SK-N-MC (cell line): ENCODE results near the gene SEC63.
"Not testable (repeated sequence)": the region's sequence is repeated elsewhere in the genome, so short reads cannot be mapped to it uniquely, and the experiment has no call there.

Experiments
- DNase-seq: peaks from one replicate; pipeline ENCODE4 v3.0.0-alpha.2; 2011; ENCODE audit warnings: low read depth, low spot score
- H3K27ac ChIP-seq: fragments of 200-600 bp; sonication (generic); 2 replicates; pipeline ENCODE4 v1.5.1; 2016; ENCODE audit warnings: mixed run types
- H3K36me3 ChIP-seq: fragments of 200-600 bp; sonication (generic); 2 replicates; pipeline ENCODE4 v1.6.1; 2017; ENCODE audit warnings: antibody characterized with exemption, low read length, mixed read lengths; ENCODE audit not compliant: insufficient read depth
- H3K4me3 ChIP-seq: fragments of 200-600 bp; sonication (generic); 2 replicates; pipeline ENCODE4 v1.5.1; 2016
- H3K9ac ChIP-seq: fragments of 200-600 bp; sonication (generic); 2 replicates; pipeline ENCODE4 v1.8.0; 2017; ENCODE audit warnings: mixed run types, mixed read lengths; ENCODE audit not compliant: insufficient read length
- H3K9me3 ChIP-seq: fragments of 200-600 bp; sonication (generic); 2 replicates; pipeline ENCODE4 v1.6.1; 2017; ENCODE audit warnings: low read depth, mild to moderate bottlenecking, antibody characterized with exemption, low read length, moderate library complexity, mixed read lengths
- EZH2 ChIP-seq: fragments of 200-600 bp; sonication (generic); IDR thresholded peaks from one replicate; pipeline ENCODE4 v1.6.1; 2017; ENCODE audit warnings: antibody characterized with exemption
- FOXP2 ChIP-seq: optimal IDR thresholded peaks from 2 replicates; pipeline ENCODE3; 2011; ENCODE audit warnings: mild to moderate bottlenecking, moderate library complexity; ENCODE audit not compliant: insufficient read depth; ENCODE audit errors: extremely low read length, control extremely low read depth
- POLR2AphosphoS5 ChIP-seq: IDR thresholded peaks from 2 replicates; pipeline ENCODE4 v1.6.1; 2012; ENCODE audit warnings: mild to moderate bottlenecking, low read depth, low read length, borderline replicate concordance

Gene SEC63

GRCh38 chr6:107928984-107929383, 29.0 kb downstream of the SEC63 start:
- H3K9me3 ChIP-seq: peaks cover 13% of the 10 kb centered on the region; the same call in 1 of the 2 replicates
- H3K4me3 ChIP-seq: no peak overlapping the region
- H3K9ac ChIP-seq: no peak overlapping the region
- no peak overlapping the region for H3K27ac ChIP-seq
- H3K36me3 ChIP-seq: peaks cover 63% of the 10 kb centered on the region
- DNase-seq: no peak
- TF ChIP-seq POLR2AphosphoS5: no peak
- no peak for TF ChIP-seq EZH2
- no peak for TF ChIP-seq FOXP2

GRCh38 chr6:107926697-107927544, 31.1 kb downstream of the SEC63 start:
- H3K36me3 ChIP-seq: peaks cover 76% of the 10 kb centered on the region
- H3K9ac ChIP-seq, H3K27ac ChIP-seq, H3K4me3 ChIP-seq, H3K9me3 ChIP-seq, DNase-seq: not testable (repeated sequence)

GRCh38 chr6:107917451-107918375, 40.3 kb downstream of the SEC63 start:
- peaks cover 97% of the 10 kb centered on the region for H3K36me3 ChIP-seq
- peaks cover 29% of the 10 kb centered on the region for H3K9me3 ChIP-seq
- no peak overlapping the region for H3K4me3 ChIP-seq
- DNase-seq: no peak
- TF ChIP-seq POLR2AphosphoS5 (no peak), FOXP2 (no peak), EZH2 (no peak)
- no peak overlapping the region for H3K27ac ChIP-seq
- no peak overlapping the region for H3K9ac ChIP-seq

GRCh38 chr6:107916961-107917360, 41.0 kb downstream of the SEC63 start:
- H3K9ac ChIP-seq, H3K4me3 ChIP-seq, H3K27ac ChIP-seq, DNase-seq: not testable (repeated sequence)
- Histone ChIP-seq H3K36me3 (peaks cover 97% of the 10 kb centered on the region), H3K9me3 (peaks cover 29% of the 10 kb centered on the region)

- DNase-seq: no peak
- no peak overlapping the region for H3K27ac ChIP-seq
- H3K9ac ChIP-seq: no peak overlapping the region
- no peak overlapping the region for H3K4me3 ChIP-seq
- peaks cover 3% of the 10 kb centered on the region for H3K9me3 ChIP-seq
- H3K36me3 ChIP-seq: peaks cover 95% of the 10 kb centered on the region
- no peak for TF ChIP-seq EZH2
These were observed 46.3 kb downstream of the SEC63 start for GRCh38 chr6:107911692-107912091.

- H3K9me3 ChIP-seq: no peaks in the 10 kb centered on the region; the same call in none of the 2 replicates
- DNase-seq: no peak
- no peak overlapping the region for H3K4me3 ChIP-seq
- H3K9ac ChIP-seq: no peak overlapping the region
- H3K36me3 ChIP-seq: peaks cover 90% of the 10 kb centered on the region
- TF ChIP-seq POLR2AphosphoS5 (no peak), EZH2 (no peak), FOXP2 (no peak)
- no peak overlapping the region for H3K27ac ChIP-seq
These were observed 63.1 kb downstream of the SEC63 start for GRCh38 chr6:107894809-107895396.

- not testable (repeated sequence) for DNase-seq, H3K4me3 ChIP-seq, H3K27ac ChIP-seq, H3K9me3 ChIP-seq, H3K9ac ChIP-seq
- H3K36me3 ChIP-seq: peaks cover 54% of the 10 kb centered on the region
These were observed 67.6 kb downstream of the SEC63 start for GRCh38 chr6:107890431-107890830.

- H3K36me3 ChIP-seq: peaks cover 34% of the 10 kb centered on the region
- H3K9ac ChIP-seq, H3K4me3 ChIP-seq, H3K9me3 ChIP-seq, DNase-seq, H3K27ac ChIP-seq: not testable (repeated sequence)
These were observed 72.1 kb downstream of the SEC63 start for GRCh38 chr6:107885950-107886349.

GRCh38 chr6:107879941-107880340, 78.1 kb downstream of the SEC63 start:
- no peak for DNase-seq
- H3K36me3 ChIP-seq: peaks cover 67% of the 10 kb centered on the region

More at GRCh38 chr6:107879941-107880340, 78.1 kb downstream of the SEC63 start:
- H3K4me3 ChIP-seq: no peak overlapping the region
- no peak overlapping the region for H3K27ac ChIP-seq
- TF ChIP-seq FOXP2: no peak
- TF ChIP-seq POLR2AphosphoS5: no peak
- no peaks in the 10 kb centered on the region for H3K9me3 ChIP-seq
- H3K9ac ChIP-seq: no peak overlapping the region
